Erythroblast (primary cell): Measurements from ENCODE around the gene VPS37C.

Experiments
- GATA1 ChIP-seq: IDR thresholded peaks from 2 replicates; pipeline ENCODE4 v1.6.1; 2011; ENCODE audit warnings: low read depth, mild to moderate bottlenecking, control low read depth, low read length, moderate library complexity
- POLR2A ChIP-seq: IDR thresholded peaks from 2 replicates; pipeline ENCODE4 v1.6.1; 2011; ENCODE audit warnings: mild to moderate bottlenecking, low read length

- no peak for TF ChIP-seq POLR2A
- no peak for TF ChIP-seq GATA1
These were observed 39.9 kb downstream of the VPS37C start for GRCh38 chr11:61121192-61121831.
